ENCODE measurements around the gene MSANTD1.

MSANTD1 gene

GRCh38 chr4:3244002-3244401, 5.0 kb upstream of the MSANTD1 start:
- Histone ChIP-seq H3K4me3 (ENCODE audit: low read length) (no peak overlapping the region), H3K36me3 (ENCODE audit: control insufficient read depth, low read depth, low read length) (peaks cover 13% of the 10 kb centered on the region), H3K27ac (ENCODE audit: low read length) (no peak overlapping the region), H3K9me3 (ENCODE audit: control insufficient read depth, low read depth, low read length) (no peaks in the 10 kb centered on the region), H3K4me1 (ENCODE audit: control insufficient read depth, low read depth, low read length) (peaks cover under 1% of the 10 kb centered on the region), H3K27me3 (ENCODE audit: control insufficient read depth, insufficient read depth, low read length) (peaks cover 14% of the 10 kb centered on the region), H3K9ac (ENCODE audit: low read length) (no peak overlapping the region)

- Histone ChIP-seq H3K9ac (ENCODE audit: low read length) (no peak overlapping the region), H3K27me3 (ENCODE audit: control insufficient read depth, insufficient read depth, low read length) (peaks cover 7% of the 10 kb centered on the region), H3K36me3 (ENCODE audit: control insufficient read depth, low read depth, low read length) (peaks cover 6% of the 10 kb centered on the region), H3K4me3 (ENCODE audit: low read length) (no peak overlapping the region), H3K27ac (ENCODE audit: low read length) (no peak overlapping the region), H3K9me3 (ENCODE audit: control insufficient read depth, low read depth, low read length) (no peaks in the 10 kb centered on the region), H3K4me1 (ENCODE audit: control insufficient read depth, low read depth, low read length) (no peaks in the 10 kb centered on the region)
Observed at GRCh38 chr4:3244747-3245146, 4.2 kb upstream of the MSANTD1 start.

- Histone ChIP-seq H3K27me3 (ENCODE audit: control insufficient read depth, insufficient read depth, low read length) (no peaks in the 10 kb centered on the region), H3K9me3 (ENCODE audit: control insufficient read depth, low read depth, low read length) (no peaks in the 10 kb centered on the region), H3K27ac (ENCODE audit: low read length) (no peak overlapping the region), H3K4me1 (ENCODE audit: control insufficient read depth, low read depth, low read length) (no peaks in the 10 kb centered on the region), H3K36me3 (ENCODE audit: control insufficient read depth, low read depth, low read length) (no peaks in the 10 kb centered on the region), H3K4me3 (ENCODE audit: low read length) (no peak overlapping the region), H3K9ac (ENCODE audit: low read length) (no peak overlapping the region)
Observed at GRCh38 chr4:3245676-3246075, 3.3 kb upstream of the MSANTD1 start.

GRCh38 chr4:3246458-3247398, 2.2 kb upstream of the MSANTD1 start:
- no peaks in the 10 kb centered on the region for H3K9me3 ChIP-seq (ENCODE audit: control insufficient read depth, low read depth, low read length)
- H3K4me1 ChIP-seq (ENCODE audit: control insufficient read depth, low read depth, low read length) = no peaks in the 10 kb centered on the region
- H3K4me3 ChIP-seq (ENCODE audit: low read length) = no peak overlapping the region
- H3K9ac ChIP-seq (ENCODE audit: low read length) = no peak overlapping the region
- H3K27ac ChIP-seq (ENCODE audit: low read length) = no peak overlapping the region
- H3K27me3 ChIP-seq (ENCODE audit: control insufficient read depth, insufficient read depth, low read length) = no peaks in the 10 kb centered on the region
- no peaks in the 10 kb centered on the region for H3K36me3 ChIP-seq (ENCODE audit: control insufficient read depth, low read depth, low read length)

GRCh38 chr4:3247399-3248177, 1.4 kb upstream of the MSANTD1 start:
- H3K9me3 ChIP-seq (ENCODE audit: control insufficient read depth, low read depth, low read length) = no peaks in the 10 kb centered on the region
- no peaks in the 10 kb centered on the region for H3K36me3 ChIP-seq (ENCODE audit: control insufficient read depth, low read depth, low read length)
- no peaks in the 10 kb centered on the region for H3K27me3 ChIP-seq (ENCODE audit: control insufficient read depth, insufficient read depth, low read length)
- no peak overlapping the region for H3K9ac ChIP-seq (ENCODE audit: low read length)
- no peaks in the 10 kb centered on the region for H3K4me1 ChIP-seq (ENCODE audit: control insufficient read depth, low read depth, low read length)
- no peak overlapping the region for H3K27ac ChIP-seq (ENCODE audit: low read length)
- H3K4me3 ChIP-seq (ENCODE audit: low read length) = no peak overlapping the region

GRCh38 chr4:3248178-3248480, 830 bp upstream of the MSANTD1 start:
- Histone ChIP-seq H3K36me3 (ENCODE audit: control insufficient read depth, low read depth, low read length) (no peaks in the 10 kb centered on the region), H3K27ac (ENCODE audit: low read length) (no peak overlapping the region), H3K9ac (ENCODE audit: low read length) (no peak overlapping the region), H3K9me3 (ENCODE audit: control insufficient read depth, low read depth, low read length) (no peaks in the 10 kb centered on the region), H3K4me1 (ENCODE audit: control insufficient read depth, low read depth, low read length) (no peaks in the 10 kb centered on the region), H3K27me3 (ENCODE audit: control insufficient read depth, insufficient read depth, low read length) (no peaks in the 10 kb centered on the region), H3K4me3 (ENCODE audit: low read length) (no peak overlapping the region)

- no peak overlapping the region for H3K4me3 ChIP-seq (ENCODE audit: low read length)
- H3K36me3 ChIP-seq (ENCODE audit: control insufficient read depth, low read depth, low read length) = no peaks in the 10 kb centered on the region
- H3K9ac ChIP-seq (ENCODE audit: low read length) = no peak overlapping the region
- no peaks in the 10 kb centered on the region for H3K4me1 ChIP-seq (ENCODE audit: control insufficient read depth, low read depth, low read length)
- no peak overlapping the region for H3K27ac ChIP-seq (ENCODE audit: low read length)
- H3K27me3 ChIP-seq (ENCODE audit: control insufficient read depth, insufficient read depth, low read length) = no peaks in the 10 kb centered on the region
- H3K9me3 ChIP-seq (ENCODE audit: control insufficient read depth, low read depth, low read length) = no peaks in the 10 kb centered on the region
Observed at GRCh38 chr4:3249711-3250437, 915 bp downstream of the MSANTD1 start.

- Histone ChIP-seq H3K4me1 (ENCODE audit: control insufficient read depth, low read depth, low read length) (no peaks in the 10 kb centered on the region), H3K27me3 (ENCODE audit: control insufficient read depth, insufficient read depth, low read length) (no peaks in the 10 kb centered on the region), H3K4me3 (ENCODE audit: low read length) (no peak overlapping the region), H3K9ac (ENCODE audit: low read length) (no peak overlapping the region), H3K36me3 (ENCODE audit: control insufficient read depth, low read depth, low read length) (no peaks in the 10 kb centered on the region), H3K27ac (ENCODE audit: low read length) (no peak overlapping the region), H3K9me3 (ENCODE audit: control insufficient read depth, low read depth, low read length) (no peaks in the 10 kb centered on the region)
Observed at GRCh38 chr4:3250438-3250955, 1.5 kb downstream of the MSANTD1 start.

- H3K27ac ChIP-seq (ENCODE audit: low read length) = no peak overlapping the region
Observed at GRCh38 chr4:3250956-3251690, 2.2 kb downstream of the MSANTD1 start.

GRCh38 chr4:3251691-3252479, 2.9 kb downstream of the MSANTD1 start:
- Histone ChIP-seq H3K27me3 (ENCODE audit: control insufficient read depth, insufficient read depth, low read length) (no peaks in the 10 kb centered on the region), H3K9me3 (ENCODE audit: control insufficient read depth, low read depth, low read length) (no peaks in the 10 kb centered on the region), H3K4me3 (ENCODE audit: low read length) (no peak overlapping the region), H3K27ac (ENCODE audit: low read length) (no peak overlapping the region), H3K9ac (ENCODE audit: low read length) (no peak overlapping the region), H3K4me1 (ENCODE audit: control insufficient read depth, low read depth, low read length) (no peaks in the 10 kb centered on the region), H3K36me3 (ENCODE audit: control insufficient read depth, low read depth, low read length) (no peaks in the 10 kb centered on the region)

More at GRCh38 chr4:3250956-3251690, 2.2 kb downstream of the MSANTD1 start:
- Histone ChIP-seq H3K9ac (ENCODE audit: low read length) (no peak overlapping the region), H3K36me3 (ENCODE audit: control insufficient read depth, low read depth, low read length) (no peaks in the 10 kb centered on the region), H3K4me3 (ENCODE audit: low read length) (no peak overlapping the region), H3K27me3 (ENCODE audit: control insufficient read depth, insufficient read depth, low read length) (no peaks in the 10 kb centered on the region), H3K4me1 (ENCODE audit: control insufficient read depth, low read depth, low read length) (no peaks in the 10 kb centered on the region), H3K9me3 (ENCODE audit: control insufficient read depth, low read depth, low read length) (no peaks in the 10 kb centered on the region)
